ENCODE measurements around the gene IFNL2.
"Not testable (repeated sequence)": the region's sequence is repeated elsewhere in the genome, so short reads cannot be mapped to it uniquely, and the experiment has no call there.

IFNL2 gene

DNA sequence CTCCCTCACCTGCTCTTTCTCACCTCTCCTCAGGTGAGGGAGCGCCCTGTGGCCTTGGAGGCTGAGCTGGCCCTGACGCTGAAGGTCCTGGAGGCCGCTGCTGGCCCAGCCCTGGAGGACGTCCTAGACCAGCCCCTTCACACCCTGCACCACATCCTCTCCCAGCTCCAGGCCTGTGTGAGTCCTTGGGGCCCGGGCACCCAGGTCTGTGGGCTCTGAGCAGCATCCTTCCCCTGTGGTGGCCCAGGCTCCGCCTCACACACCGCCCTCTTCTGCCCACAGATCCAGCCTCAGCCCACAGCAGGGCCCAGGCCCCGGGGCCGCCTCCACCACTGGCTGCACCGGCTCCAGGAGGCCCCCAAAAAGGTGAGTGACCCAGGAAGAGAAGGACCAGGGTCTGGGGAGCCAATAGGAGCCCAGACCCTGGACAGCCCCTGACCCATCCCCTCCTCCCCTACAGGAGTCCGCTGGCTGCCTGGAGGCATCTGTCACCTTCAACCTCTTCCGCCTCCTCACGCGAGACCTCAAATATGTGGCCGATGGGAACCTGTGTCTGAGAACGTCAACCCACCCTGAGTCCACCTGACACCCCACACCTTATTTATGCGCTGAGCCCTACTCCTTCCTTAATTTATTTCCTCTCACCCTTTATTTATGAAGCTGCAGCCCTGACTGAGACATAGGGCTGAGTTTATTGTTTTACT, 29.9 kb downstream of the IFNL2 start:
- peak; percentile 63 for DNase-seq

GRCh38 chr19:39299404-39299803, 31.2 kb downstream of the IFNL2 start:
- peak; percentile 36 for DNase-seq

DNA sequence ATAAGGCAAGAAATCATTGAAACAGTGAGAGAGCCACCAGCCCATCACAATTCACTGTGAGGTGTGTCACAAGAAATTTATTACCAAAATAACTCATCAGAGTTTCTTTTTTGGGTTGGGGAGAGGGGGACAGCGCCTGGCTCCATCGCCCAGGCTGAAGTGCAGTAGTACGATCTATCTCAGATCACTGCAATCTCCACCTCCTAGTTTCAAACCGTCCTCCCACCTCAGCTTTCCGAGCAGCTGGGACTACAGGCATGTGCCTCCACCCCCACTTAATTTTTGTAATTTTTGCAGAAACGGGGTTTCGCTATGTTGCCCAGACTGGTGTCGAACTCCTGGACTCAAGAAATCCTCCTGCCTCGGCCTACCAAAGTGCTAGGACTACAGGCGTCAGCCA, 31.6 kb downstream of the IFNL2 start:
- DNase-seq: no peak

DNA sequence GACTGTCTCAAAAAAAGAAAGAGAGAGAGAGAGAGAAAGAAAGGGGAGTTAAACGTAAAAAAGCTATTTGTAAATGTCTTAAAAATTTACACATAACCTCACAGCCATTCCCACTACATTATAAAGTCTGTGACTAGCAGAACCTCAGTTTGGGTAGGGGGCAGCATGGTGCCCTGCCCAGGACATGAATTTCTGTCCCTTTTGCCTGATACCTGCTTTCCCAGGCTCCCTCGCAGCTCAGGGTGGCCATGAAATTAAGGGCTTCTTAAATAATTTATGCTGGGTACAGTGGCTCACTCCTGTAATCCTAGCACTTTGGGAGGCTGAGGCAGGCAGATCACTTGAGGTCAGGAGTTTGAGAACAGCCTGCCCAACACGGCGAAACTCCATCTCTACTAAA, 32.8 kb downstream of the IFNL2 start:
- no peak for DNase-seq

- no peak for DNase-seq
These were observed 33.4 kb downstream of the IFNL2 start for GRCh38 chr19:39301562-39301961.

- no peak for DNase-seq
These were observed 35.4 kb downstream of the IFNL2 start for GRCh38 chr19:39303373-39304184.

DNA sequence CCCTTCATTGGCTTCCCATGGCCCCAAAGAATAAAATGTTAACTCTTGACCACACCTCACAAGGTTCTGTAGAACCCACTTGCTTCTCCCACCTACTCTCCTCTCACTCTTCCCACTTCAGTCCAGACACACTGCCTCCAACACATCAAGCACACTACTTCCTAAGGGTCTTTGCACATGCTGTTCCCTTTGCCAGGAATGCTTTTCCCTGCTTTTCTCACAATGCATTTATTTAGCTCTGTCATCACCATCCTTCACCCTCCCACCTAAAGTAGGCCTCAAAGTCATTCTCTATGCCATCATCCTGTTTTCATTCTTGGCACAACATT, 36.0 kb downstream of the IFNL2 start:
- no peak for DNase-seq

- no peak for DNase-seq
These were observed 36.7 kb downstream of the IFNL2 start for GRCh38 chr19:39304701-39305571.

- no peak for DNase-seq
These were observed 37.9 kb downstream of the IFNL2 start for GRCh38 chr19:39306075-39306474.

DNA sequence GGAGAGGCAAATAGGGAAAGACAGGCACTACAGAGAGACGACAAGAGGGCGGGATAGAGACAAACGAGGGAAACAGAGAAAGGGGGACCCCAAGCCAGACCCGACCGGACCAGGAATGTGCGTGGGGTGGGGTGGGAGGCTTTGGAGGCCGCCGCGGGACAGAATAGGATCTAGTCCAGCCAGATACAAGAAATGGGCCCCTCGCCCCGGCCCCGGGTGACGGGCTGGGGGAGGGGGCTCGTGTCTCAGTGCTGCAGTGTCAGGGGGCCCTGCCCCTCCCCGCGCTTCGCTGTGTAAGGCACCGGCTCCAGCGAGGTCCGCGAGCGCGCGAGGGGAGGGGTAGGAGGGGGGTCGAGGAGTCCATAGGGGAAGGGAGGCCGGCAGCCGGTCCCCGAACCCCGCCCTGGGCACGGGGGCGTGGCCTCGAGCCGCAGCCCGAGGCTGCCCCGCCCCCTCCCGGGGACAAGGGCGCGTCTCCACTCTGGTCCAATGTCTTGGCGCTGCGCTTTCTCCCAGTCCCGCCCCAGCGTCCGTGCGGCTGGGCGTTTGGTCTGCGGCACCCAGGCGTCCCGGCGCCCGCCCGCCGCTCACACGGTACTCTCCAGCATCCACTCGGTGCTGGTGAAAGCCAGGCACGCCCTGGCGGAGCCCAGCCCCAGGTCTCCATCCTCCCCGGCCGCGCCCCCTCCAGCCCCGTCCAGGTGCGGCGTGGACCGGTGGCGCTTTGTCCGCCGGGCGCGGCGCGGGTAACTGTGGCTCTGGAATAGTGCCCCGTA, 39.0 kb downstream of the IFNL2 start:
- DNase-seq: no peak

- no peak for DNase-seq
These were observed 39.8 kb downstream of the IFNL2 start for GRCh38 chr19:39307822-39308530.

GRCh38 chr19:39308531-39309304, 40.5 kb downstream of the IFNL2 start:
- no peak for DNase-seq

- not testable (repeated sequence) for DNase-seq
These were observed 41.1 kb downstream of the IFNL2 start for GRCh38 chr19:39309305-39309670.

DNA sequence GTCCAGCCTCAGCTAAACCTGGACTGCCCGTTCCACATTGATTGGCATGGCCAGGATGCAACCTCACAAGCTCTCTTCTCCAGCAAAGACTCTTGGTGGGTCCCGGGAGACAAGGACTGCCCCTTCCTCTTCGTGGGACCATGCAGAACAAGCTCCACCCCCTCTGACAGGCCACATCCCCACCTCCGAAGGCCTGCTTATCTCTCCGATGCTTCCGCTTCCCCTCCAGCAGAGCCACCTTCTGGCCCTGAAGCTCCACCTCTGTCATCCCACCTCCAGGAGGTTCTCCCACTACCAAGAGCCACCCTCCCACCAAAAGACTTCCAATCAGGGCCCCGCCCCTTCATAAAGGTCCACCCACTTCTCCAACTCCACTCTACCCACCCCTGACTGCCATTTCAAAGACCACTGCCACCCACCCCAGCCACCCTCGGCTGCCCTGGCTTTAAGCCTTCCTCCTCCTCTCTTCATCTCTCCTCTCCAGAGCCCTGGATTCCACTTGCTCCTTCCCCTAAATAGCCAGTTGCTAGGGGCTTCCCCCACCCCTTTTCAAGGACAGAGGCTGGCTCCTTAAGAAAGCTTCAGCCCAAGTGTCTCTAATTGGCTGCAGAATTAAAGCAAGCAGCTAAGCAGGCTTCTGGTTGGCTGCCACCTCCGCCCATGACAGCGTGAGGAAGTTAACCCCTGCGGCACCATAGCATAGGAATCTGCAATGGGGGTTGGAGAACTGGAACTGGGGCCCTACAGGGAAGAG, 42.5 kb downstream of the IFNL2 start:
- DNase-seq: no peak

GRCh38 chr19:39314016-39314728, 46.0 kb downstream of the IFNL2 start:
- DNase-seq: no peak

- DNase-seq: no peak
These were observed 47.7 kb downstream of the IFNL2 start for GRCh38 chr19:39315933-39316332.

DNA sequence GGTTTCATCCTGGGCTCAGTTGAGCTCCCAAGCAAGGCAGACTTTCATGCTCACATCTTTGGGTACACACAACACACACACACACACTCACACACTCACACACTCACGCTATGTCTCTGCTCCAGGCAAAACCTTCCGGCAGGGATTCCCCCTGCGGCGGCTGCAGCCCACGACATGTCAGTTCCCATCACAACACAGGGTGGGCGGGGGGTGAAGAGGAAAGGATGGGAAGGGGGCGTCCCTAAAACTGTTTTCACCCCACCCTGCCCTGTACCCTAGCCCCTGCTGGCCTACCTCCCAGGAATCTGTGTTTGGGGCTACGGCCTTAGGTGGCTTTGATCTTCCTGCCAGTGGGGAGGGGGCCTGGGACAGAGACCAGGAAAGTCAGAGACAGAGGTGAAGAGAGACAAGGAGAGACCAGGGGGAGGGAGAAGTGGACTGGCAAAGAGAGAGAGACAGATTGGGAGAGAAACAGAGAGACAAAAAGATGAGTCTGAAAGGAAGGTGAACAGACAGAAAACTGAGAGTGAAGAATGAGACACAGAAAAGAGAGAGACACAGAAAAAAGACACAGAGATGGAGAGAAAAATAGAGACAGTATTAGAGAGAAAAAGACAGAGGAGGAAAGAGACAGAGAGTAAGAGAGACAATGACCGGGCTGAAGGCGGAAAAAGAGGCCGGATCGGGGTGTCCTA, 48.6 kb downstream of the IFNL2 start:
- DNase-seq: no peak

DNA sequence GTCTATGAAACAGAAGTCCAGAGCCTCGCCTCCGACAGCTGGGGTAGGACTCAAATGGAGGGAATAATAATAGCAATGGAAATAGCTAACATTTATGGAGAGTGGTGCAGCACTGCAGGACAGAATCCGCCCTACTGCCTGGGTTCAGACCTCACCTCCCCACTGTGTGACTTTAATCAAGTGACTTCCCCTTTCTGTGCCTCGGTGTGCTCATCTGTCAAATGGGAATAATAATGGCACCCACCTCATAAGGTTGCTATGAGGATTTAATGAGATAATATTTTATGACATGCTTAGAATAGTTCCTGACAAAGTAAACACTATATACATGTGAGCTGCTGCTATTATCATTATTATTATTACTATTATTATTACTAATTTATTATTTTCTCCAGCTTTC, 49.3 kb downstream of the IFNL2 start:
- no peak for DNase-seq

DNA sequence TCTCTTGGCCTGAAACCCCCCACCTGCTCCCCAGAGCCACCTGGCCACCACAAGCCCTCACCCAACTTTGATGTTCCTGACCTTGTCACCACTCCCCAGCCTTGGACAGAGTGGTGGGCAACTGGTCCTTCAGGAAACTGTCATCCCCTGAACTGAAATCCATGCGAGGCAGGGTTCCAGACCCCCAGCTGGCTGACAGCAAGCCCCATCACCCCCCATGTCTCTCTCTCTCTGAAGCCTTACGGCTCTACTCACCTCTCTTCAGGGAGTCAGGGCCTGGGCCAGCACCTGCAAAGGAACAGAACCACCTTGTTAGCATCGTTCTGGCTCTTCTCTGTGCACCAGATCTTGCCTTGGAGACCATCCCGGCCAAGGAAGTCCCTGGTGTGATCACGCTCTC, 49.9 kb downstream of the IFNL2 start:
- DNase-seq: no peak
